Body of pancreas (tissue), 4 donors: ENCODE measurements around the gene ATP4B. TPM values are rescaled to one million over a fixed set of nuclear protein-coding genes. Genes with fewer than 3 reads are reported as not detected.

Experiments
- ATAC-seq: fragments of 150-250 bp; one replicate; pipeline ENCODE4 v1.9.1; 2016
- DNase-seq, 4 donors: peaks; one replicate each; pipeline ENCODE4 v3.0.0-alpha.2; 2019
- H3K27ac ChIP-seq, 4 donors: fragments of 200-600 bp; sonication (generic); 1 replicate in 3 of 4; 2 replicates in 1 of 4; pipeline versions ENCODE4 v1.5.1 to v1.6.1; 2016 to 2019; ENCODE audit warnings: mild to moderate bottlenecking in 1 of 4, mixed read lengths in 1 of 4, moderate library complexity in 1 of 4
- H3K27me3 ChIP-seq, 2 donors: fragments of 200-600 bp; sonication (generic); one replicate each; pipeline ENCODE4 v1.6.0; 2016; ENCODE audit warnings: mild to moderate bottlenecking in 1 of 2
- H3K36me3 ChIP-seq, 2 donors: fragments of 200-600 bp; sonication (generic); replicated peaks in 1 of 2; 2 replicates each; pipeline ENCODE4 v1.5.1; 2016; ENCODE audit warnings: low read depth in 2 of 2; ENCODE audit not compliant: insufficient read depth in 1 of 2
- H3K4me1 ChIP-seq: fragments of 200-600 bp; sonication (generic); one replicate; pipeline ENCODE4 v1.6.0; 2016
- H3K4me3 ChIP-seq, 2 donors: fragments of 200-600 bp; sonication (generic); 1 replicate in 1 of 2; 2 replicates in 1 of 2; pipeline ENCODE4 v1.5.1; 2016 to 2019
- H3K9me3 ChIP-seq, 3 donors: fragments of 200-600 bp; sonication (generic); 1 replicate in 2 of 3; 2 replicates in 1 of 3; pipeline ENCODE4 v1.5.1; 2016
- CTCF ChIP-seq, 7 experiments: fragments of 450-650 bp in 4 of 7; fragments of 200-600 bp in 3 of 7; sonication (generic) in 3 of 7; IDR thresholded peaks; one replicate each; pipeline ENCODE4 v1.5.1; 2016 to 2019; ENCODE audit warnings: antibody characterized with exemption in 7 of 7
- POLR2A ChIP-seq, 3 donors: fragments of 450-650 bp; IDR thresholded peaks; one replicate each; pipeline ENCODE4 v1.6.1; 2016; ENCODE audit warnings: antibody characterized with exemption in 3 of 3, mild to moderate bottlenecking in 2 of 3
- WGBS, 2 donors: methylation state at CpG; one replicate each; pipeline ENCODE4 v1.1.5; 2017; 5-methylcytosine and 5-hydroxymethylcytosine counted together
- intact Hi-C: fragments of 100-400 bp; cut with DNase I; formaldehyde crosslinking; loops from one replicate; pipeline ENCODE4 v1.15.1; 2023
- total RNA-seq, 2 donors: library from RNA; depleted of rRNA; stranded (reverse); fragments of >200 nt; gene quantifications; one replicate each; pipeline ENCODE4 v1.1.0, GENCODE V29; 2016

ATP4B gene
- total RNA-seq, 2 donors from 2014 or later, result not detected

DNA sequence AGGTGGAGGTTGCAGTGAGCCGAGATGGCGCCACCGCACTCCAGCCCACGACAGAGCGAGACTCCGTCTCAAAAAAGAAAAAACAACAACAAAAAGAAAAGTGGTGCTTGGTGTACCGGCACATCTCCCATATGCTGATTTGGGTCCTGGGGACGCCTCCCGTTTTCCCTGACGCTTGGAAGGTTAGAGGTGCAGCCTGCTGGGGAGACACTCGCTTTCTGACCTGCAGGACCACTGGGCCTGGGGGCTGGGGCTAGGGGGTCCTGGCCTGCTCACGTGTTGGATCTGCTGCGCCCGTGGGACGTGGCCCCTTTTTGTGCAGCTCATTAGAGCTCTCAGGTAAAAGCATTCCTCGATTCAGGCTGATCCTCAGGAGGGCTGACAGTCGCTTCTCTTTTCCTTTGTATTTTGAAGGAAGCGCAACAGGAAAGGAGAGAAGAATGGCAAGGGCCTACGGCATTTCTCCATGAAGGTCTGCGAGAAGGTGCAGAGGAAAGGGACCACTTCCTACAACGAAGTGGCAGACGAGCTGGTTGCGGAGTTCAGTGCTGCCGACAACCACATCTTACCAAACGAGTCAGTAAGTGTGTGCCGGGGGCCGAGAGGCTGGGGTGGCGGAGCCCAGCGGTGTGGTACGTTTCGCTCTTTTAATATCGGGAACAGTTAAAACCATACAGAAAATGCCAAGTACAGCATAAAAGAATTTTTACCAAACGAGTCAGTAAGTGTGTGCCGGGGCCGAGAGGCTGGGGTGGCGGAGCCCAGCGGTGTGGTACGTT, 25.1 kb downstream of the ATP4B start:
- Histone ChIP-seq H3K4me3 (no peak overlapping the region), H3K27me3 (no peaks in the 10 kb centered on the region), H3K4me1 (no peaks in the 10 kb centered on the region), H3K27ac (no peak overlapping the region), H3K36me3 (peaks cover 0 to 23% of the 10 kb centered on the region in 2 donors), H3K9me3 (no peaks in the 10 kb centered on the region)
- DNase-seq (no peak), ATAC-seq (no peak)
- intact Hi-C loops, result no loop called here
- WGBS, 2 donors, result 93 to 96% methylated on average over 38 of the region's 38 CpGs
- TF ChIP-seq POLR2A (IDR thresholded peaks at IDR 0.05) (no peak), CTCF (IDR thresholded peaks at IDR 0.05) (no peak)

DNA sequence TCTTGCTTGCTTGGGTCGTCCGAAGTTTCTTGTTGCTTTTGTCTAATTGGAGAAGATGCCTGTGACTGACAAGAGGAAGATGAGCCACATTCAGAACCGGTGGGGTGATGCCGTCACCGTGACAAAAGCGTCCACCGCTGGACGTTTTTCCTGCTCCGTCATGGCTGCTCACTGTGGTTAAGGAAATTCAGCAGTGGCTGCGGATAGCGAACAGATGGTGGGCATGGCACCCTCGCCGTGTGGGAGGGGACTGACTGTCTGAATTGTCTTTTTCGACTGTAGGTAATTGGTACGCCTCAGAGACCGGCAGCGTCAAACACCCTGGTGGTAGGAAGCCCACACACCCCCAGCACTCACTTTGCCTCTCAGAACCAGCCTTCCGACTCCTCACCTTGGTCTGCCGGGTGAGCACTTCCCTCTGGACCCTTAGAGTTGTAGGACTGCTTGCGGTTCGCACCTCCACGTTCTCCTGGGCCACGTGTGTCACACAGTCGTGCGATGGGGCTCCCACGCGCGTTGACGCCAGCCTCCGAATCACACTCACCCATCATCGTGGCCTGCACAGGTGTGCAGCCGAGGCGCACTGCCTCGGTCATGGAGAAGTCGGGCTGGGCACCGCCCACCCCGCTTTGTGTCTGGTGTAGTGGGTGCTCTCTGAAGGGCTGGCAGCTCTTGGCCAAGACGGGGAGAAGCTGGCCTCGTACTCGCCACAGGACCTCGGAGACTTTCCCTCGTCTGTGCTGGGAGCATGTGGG, 26.5 kb downstream of the ATP4B start:
- Histone ChIP-seq H3K4me3 (no peak overlapping the region), H3K27me3 (no peaks in the 10 kb centered on the region), H3K27ac (no peak overlapping the region), H3K9me3 (no peaks in the 10 kb centered on the region), H3K4me1 (no peaks in the 10 kb centered on the region), H3K36me3 (peaks cover 0 to 18% of the 10 kb centered on the region in 2 donors)
- intact Hi-C loops, result no loop called here
- DNase-seq, result no peak
- TF ChIP-seq POLR2A (IDR thresholded peaks at IDR 0.05), result no peak
- ATAC-seq, result no peak
- 94 to 95% methylated on average over 24 to 42 of the region's 42 CpGs for WGBS, 2 donors

GRCh38 chr13:113630804-113631203, 27.2 kb downstream of the ATP4B start:
- intact Hi-C loops, result no loop called here
- H3K36me3 ChIP-seq, result peaks cover 0 to 15% of the 10 kb centered on the region in 2 donors
- 57 to 90% methylated on average over 2 to 6 of the region's 6 CpGs for WGBS, 2 donors

DNA sequence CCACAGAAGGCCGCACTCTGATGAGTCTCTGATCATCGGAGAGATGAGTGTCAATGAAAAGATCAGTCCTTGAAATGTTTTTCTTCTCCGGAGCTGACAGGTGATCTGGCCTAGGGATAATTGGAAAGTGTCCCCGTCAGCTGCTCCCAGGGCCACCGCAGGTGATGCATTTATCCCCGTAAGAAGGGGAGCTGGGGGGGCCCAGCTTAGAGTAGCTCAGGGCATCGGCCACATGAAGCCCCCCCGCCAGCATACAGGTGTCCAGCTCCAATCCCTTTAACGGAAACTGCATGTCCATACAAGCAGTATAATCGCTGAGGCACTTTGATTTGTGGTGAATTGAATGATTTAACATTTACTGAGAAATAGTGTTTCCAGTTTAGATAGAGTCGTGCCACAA, 27.7 kb downstream of the ATP4B start:
- 90 to 93% methylated on average over 11 of the region's 11 CpGs for WGBS, 2 donors
- TF ChIP-seq POLR2A (IDR thresholded peaks at IDR 0.05), result no peak
- no peak for TF ChIP-seq CTCF (IDR thresholded peaks at IDR 0.05)
- Histone ChIP-seq H3K36me3 (peaks cover 0 to 13% of the 10 kb centered on the region in 2 donors), H3K4me3 (no peak overlapping the region), H3K27me3 (no peaks in the 10 kb centered on the region), H3K9me3 (no peaks in the 10 kb centered on the region), H3K27ac (no peak overlapping the region), H3K4me1 (no peaks in the 10 kb centered on the region)
- intact Hi-C loops, result no loop called here
- no peak for DNase-seq
- no peak for ATAC-seq

More at GRCh38 chr13:113630804-113631203, 27.2 kb downstream of the ATP4B start:
- H3K9me3 ChIP-seq, result no peaks in the 10 kb centered on the region
- H3K4me3 ChIP-seq, result no peak overlapping the region
- no peaks in the 10 kb centered on the region for H3K4me1 ChIP-seq
- no peak overlapping the region for H3K27ac ChIP-seq
- TF ChIP-seq CTCF (IDR thresholded peaks at IDR 0.05) (no peak), POLR2A (IDR thresholded peaks at IDR 0.05) (no peak)
- DNase-seq, result no peak
- H3K27me3 ChIP-seq, result no peaks in the 10 kb centered on the region
- no peak for ATAC-seq

DNA sequence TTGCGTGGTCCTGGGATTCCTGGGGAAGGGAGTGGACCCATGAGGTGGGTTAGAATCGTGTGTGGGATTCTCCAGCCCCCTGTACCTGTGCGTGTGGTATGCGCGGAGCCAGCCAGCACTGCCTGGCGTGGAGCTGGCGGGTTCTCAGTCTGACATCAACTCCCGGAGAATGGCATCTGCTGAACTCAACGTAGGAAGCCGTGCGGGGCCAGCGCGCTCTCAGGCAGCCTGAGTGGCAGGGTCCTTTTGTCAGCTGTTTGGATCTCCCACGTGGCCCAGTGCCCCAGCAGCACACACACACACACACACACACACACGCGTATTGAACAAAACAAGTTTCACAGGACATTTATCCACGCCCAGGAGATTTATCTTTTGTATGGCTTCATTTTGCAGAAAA, 28.1 kb downstream of the ATP4B start:
- H3K36me3 ChIP-seq, result peaks cover 0 to 11% of the 10 kb centered on the region in 2 donors
- no peak overlapping the region for H3K4me3 ChIP-seq
- intact Hi-C loops, result no loop called here
- 85 to 93% methylated on average over 17 of the region's 17 CpGs for WGBS, 2 donors
- DNase-seq (no peak), ATAC-seq (no peak)
- H3K9me3 ChIP-seq, result no peaks in the 10 kb centered on the region
- TF ChIP-seq CTCF (IDR thresholded peaks at IDR 0.05) (no peak), POLR2A (IDR thresholded peaks at IDR 0.05) (no peak)
- H3K4me1 ChIP-seq, result no peaks in the 10 kb centered on the region
- H3K27ac ChIP-seq, result no peak overlapping the region
- H3K27me3 ChIP-seq, result no peaks in the 10 kb centered on the region
